ENCODE measurements around the gene MTCL3.

Gene MTCL3

GRCh38 chr6:127453845-127454619 is 65.1 kb downstream of the MTCL3 start:
- no peak for TF ChIP-seq EZH2 (IDR thresholded peaks at IDR 0.05; ENCODE audit: borderline replicate concordance, low read depth, low read length, severe bottlenecking)
- TF ChIP-seq, protein P1, sequence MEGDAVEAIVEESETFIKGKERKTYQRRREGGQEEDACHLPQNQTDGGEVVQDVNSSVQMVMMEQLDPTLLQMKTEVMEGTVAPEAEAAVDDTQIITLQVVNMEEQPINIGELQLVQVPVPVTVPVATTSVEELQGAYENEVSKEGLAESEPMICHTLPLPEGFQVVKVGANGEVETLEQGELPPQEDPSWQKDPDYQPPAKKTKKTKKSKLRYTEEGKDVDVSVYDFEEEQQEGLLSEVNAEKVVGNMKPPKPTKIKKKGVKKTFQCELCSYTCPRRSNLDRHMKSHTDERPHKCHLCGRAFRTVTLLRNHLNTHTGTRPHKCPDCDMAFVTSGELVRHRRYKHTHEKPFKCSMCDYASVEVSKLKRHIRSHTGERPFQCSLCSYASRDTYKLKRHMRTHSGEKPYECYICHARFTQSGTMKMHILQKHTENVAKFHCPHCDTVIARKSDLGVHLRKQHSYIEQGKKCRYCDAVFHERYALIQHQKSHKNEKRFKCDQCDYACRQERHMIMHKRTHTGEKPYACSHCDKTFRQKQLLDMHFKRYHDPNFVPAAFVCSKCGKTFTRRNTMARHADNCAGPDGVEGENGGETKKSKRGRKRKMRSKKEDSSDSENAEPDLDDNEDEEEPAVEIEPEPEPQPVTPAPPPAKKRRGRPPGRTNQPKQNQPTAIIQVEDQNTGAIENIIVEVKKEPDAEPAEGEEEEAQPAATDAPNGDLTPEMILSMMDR (IDR thresholded peaks at IDR 0.05; ENCODE audit: borderline replicate concordance, extremely low read depth, low read length, poor library complexity, severe bottlenecking) = no peak
- Histone ChIP-seq H3K9me3 (ENCODE audit: insufficient read depth, low read length, severe bottlenecking) (no peaks in the 10 kb centered on the region), H3K9ac (ENCODE audit: low read depth, low read length) (no peak overlapping the region)

GRCh38 chr6:127452803-127453202 is 66.3 kb downstream of the MTCL3 start:
- DNase-seq = no peak
- ATAC-seq (ENCODE audit: insufficient read depth, low read depth) = no peak
- Histone ChIP-seq H3K36me3 (ENCODE audit: insufficient read depth, low read length) (no peaks in the 10 kb centered on the region), H3K27me3 (ENCODE audit: insufficient read depth, low read length, poor library complexity) (no peaks in the 10 kb centered on the region), H3K4me2 (ENCODE audit: insufficient read depth, low read length) (no peak overlapping the region), H4K20me1 (ENCODE audit: insufficient read depth, low read length) (no peaks in the 10 kb centered on the region), H3K4me3 (ENCODE audit: low read depth in 1 of 2, low read length in 2 of 2) (no peak overlapping the region), H3K9ac (ENCODE audit: low read depth, low read length) (no peak overlapping the region), H2AFZ (ENCODE audit: low read depth, low read length) (no peak overlapping the region), H3K4me1 (ENCODE audit: insufficient read depth, low read length) (no peaks in the 10 kb centered on the region), H3K79me2 (ENCODE audit: insufficient read depth, low read length) (no peaks in the 10 kb centered on the region), H3K27ac (ENCODE audit: low read length) (no peak overlapping the region), H3K9me3 (ENCODE audit: insufficient read depth, low read length, severe bottlenecking) (no peaks in the 10 kb centered on the region)
- TF ChIP-seq EZH2 (IDR thresholded peaks at IDR 0.05; ENCODE audit: borderline replicate concordance, low read depth, low read length, severe bottlenecking) = no peak
- TF ChIP-seq, protein P1 (IDR thresholded peaks at IDR 0.05; ENCODE audit: borderline replicate concordance, extremely low read depth, low read length, poor library complexity, severe bottlenecking) = no peak

More at GRCh38 chr6:127453845-127454619, 65.1 kb downstream of the MTCL3 start:
- no peak overlapping the region for H2AFZ ChIP-seq (ENCODE audit: low read depth, low read length)
- no peaks in the 10 kb centered on the region for H3K79me2 ChIP-seq (ENCODE audit: insufficient read depth, low read length)
- ATAC-seq (ENCODE audit: insufficient read depth, low read depth) = no peak
- H3K4me3 ChIP-seq (ENCODE audit: low read depth in 1 of 2, low read length in 2 of 2) = no peak overlapping the region
- H3K27me3 ChIP-seq (ENCODE audit: insufficient read depth, low read length, poor library complexity) = no peaks in the 10 kb centered on the region
- DNase-seq = no peak
- H3K4me1 ChIP-seq (ENCODE audit: insufficient read depth, low read length) = no peaks in the 10 kb centered on the region
- H4K20me1 ChIP-seq (ENCODE audit: insufficient read depth, low read length) = no peaks in the 10 kb centered on the region
- no peaks in the 10 kb centered on the region for H3K36me3 ChIP-seq (ENCODE audit: insufficient read depth, low read length)
- H3K27ac ChIP-seq (ENCODE audit: low read length) = no peak overlapping the region
- H3K4me2 ChIP-seq (ENCODE audit: insufficient read depth, low read length) = no peak overlapping the region

DNA sequence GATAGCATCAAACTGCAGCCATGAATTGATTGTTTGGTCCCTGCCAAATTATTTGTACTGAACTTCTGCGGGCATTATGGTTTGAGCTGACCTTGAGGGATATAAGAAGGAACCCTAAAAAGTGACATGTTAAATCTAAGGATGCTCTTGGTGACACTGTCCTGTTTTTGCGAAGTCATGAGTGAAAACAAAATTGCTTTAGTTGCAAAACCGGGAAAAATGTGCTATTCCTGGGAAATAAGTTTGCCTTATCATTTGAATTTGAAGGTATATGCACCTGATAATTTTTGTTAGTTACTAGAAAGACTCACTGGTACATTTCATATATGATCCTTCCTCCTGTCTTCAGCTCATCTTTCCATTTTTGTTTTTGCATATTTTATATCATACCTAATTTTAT is 67.7 kb downstream of the MTCL3 start:
- DNase-seq = no peak
- Histone ChIP-seq H4K20me1 (ENCODE audit: insufficient read depth, low read length) (no peaks in the 10 kb centered on the region), H3K36me3 (ENCODE audit: insufficient read depth, low read length) (no peaks in the 10 kb centered on the region), H3K79me2 (ENCODE audit: insufficient read depth, low read length) (no peaks in the 10 kb centered on the region), H3K4me1 (ENCODE audit: insufficient read depth, low read length) (peaks cover 3% of the 10 kb centered on the region), H3K9me3 (ENCODE audit: insufficient read depth, low read length, severe bottlenecking) (no peaks in the 10 kb centered on the region), H3K4me3 (ENCODE audit: low read depth in 1 of 2, low read length in 2 of 2) (no peak overlapping the region), H2AFZ (ENCODE audit: low read depth, low read length) (no peak overlapping the region), H3K9ac (ENCODE audit: low read depth, low read length) (no peak overlapping the region), H3K4me2 (ENCODE audit: insufficient read depth, low read length) (no peak overlapping the region), H3K27ac (ENCODE audit: low read length) (no peak overlapping the region), H3K27me3 (ENCODE audit: insufficient read depth, low read length, poor library complexity) (no peaks in the 10 kb centered on the region)
- no peak for ATAC-seq (ENCODE audit: insufficient read depth, low read depth)
- no peak for TF ChIP-seq EZH2 (IDR thresholded peaks at IDR 0.05; ENCODE audit: borderline replicate concordance, low read depth, low read length, severe bottlenecking)
- TF ChIP-seq, protein P1 (IDR thresholded peaks at IDR 0.05; ENCODE audit: borderline replicate concordance, extremely low read depth, low read length, poor library complexity, severe bottlenecking) = no peak
